SK-N-SH treated with all-trans-retinoic acid at 6 μM for 48 hours (cell line): ENCODE results near the gene INSL3.

Experiments
- CSDC2 ChIP-seq: fragments of 250-450 bp; sonication (Bioruptor Pico); IDR thresholded peaks from 2 replicates; pipeline ENCODE4 v1.5.0; 2020; ENCODE audit warnings: mild to moderate bottlenecking, moderate library complexity
- GLIS3 ChIP-seq: fragments of 250-450 bp; sonication (Bioruptor Pico); IDR thresholded peaks from 2 replicates; pipeline ENCODE4 v1.5.0; 2020; ENCODE audit warnings: mild to moderate bottlenecking, moderate library complexity
- PATZ1 ChIP-seq: fragments of 250-450 bp; sonication (Bioruptor Pico); IDR thresholded peaks from 2 replicates; pipeline ENCODE4 v1.8.0; 2020; ENCODE audit warnings: mild to moderate bottlenecking, moderate library complexity, borderline replicate concordance
- POU6F1 ChIP-seq: fragments of 250-450 bp; sonication (Bioruptor Pico); IDR thresholded peaks from 2 replicates; pipeline ENCODE4 v1.8.0; 2021; ENCODE audit warnings: low read depth, mild to moderate bottlenecking, moderate library complexity, borderline replicate concordance
- PPARA ChIP-seq: fragments of 250-450 bp; sonication (Bioruptor Pico); IDR thresholded peaks from 2 replicates; pipeline ENCODE4 v1.5.0; 2020; ENCODE audit warnings: mild to moderate bottlenecking, borderline replicate concordance
- RARB ChIP-seq: fragments of 250-450 bp; sonication (Bioruptor Pico); IDR thresholded peaks from 2 replicates; pipeline ENCODE4 v1.8.0; 2021; ENCODE audit warnings: mild to moderate bottlenecking, moderate library complexity
- ZFP3 ChIP-seq: fragments of 250-450 bp; sonication (Bioruptor Pico); IDR thresholded peaks from 2 replicates; pipeline ENCODE4 v1.5.0; 2020; ENCODE audit warnings: mild to moderate bottlenecking, moderate library complexity

GRCh38 chr19:17817668-17818363, 3.5 kb downstream of the INSL3 start:
- no peak for TF ChIP-seq RARB (CRISPR knock-in tag)
- no peak for TF ChIP-seq GLIS3 (CRISPR knock-in tag)
- TF ChIP-seq CSDC2 (CRISPR knock-in tag) = no peak
- TF ChIP-seq POU6F1 = no peak
- no peak for TF ChIP-seq ZFP3 (CRISPR knock-in tag)
- no peak for TF ChIP-seq PPARA (CRISPR knock-in tag)
- no peak for TF ChIP-seq PATZ1 (CRISPR knock-in tag)
